IPS DF 19.7 (cell line): ENCODE measurements around the gene HMGA1.
"Not testable (repeated sequence)": the region's sequence is repeated elsewhere in the genome, so short reads cannot be mapped to it uniquely, and the experiment has no call there.

Source experiments
- DNase-seq: peaks from one replicate; pipeline ENCODE4 v3.0.0-alpha.2; 2013; ENCODE audit warnings: low read depth, low spot score

HMGA1 gene

DNA sequence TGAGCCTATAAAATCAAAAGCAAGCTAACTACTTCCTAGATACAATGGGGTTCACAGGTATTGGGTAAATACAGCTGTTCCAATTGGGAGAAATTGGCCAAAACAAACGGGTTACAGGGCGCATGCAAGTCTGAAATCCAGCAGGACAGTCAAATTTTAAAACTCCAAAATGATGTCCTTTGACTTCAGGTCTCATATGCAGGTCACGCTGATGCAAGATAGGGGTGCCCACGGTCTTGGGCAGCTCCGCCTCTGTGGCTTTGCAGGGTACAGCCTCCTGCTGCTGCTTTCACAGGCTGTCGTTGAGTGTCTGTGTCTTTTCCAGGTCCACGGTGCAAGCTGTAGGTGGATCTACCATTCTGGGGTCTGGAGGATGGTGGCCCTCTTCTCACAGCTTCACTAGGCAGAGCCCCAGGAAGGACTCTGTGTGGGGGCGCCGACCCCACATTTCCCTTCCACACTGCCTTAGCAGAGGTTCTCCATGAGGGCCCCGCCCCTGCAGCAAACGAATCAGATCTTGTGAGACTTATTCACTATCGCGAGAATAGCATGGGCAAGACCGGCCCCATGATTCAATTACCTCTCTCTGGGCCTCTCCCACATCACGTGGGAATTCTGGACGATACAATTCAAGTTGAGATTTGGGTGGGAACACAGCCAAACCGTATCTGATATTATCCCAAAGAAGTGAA is 24.0 kb downstream of the HMGA1 start:
- no peak for DNase-seq

DNA sequence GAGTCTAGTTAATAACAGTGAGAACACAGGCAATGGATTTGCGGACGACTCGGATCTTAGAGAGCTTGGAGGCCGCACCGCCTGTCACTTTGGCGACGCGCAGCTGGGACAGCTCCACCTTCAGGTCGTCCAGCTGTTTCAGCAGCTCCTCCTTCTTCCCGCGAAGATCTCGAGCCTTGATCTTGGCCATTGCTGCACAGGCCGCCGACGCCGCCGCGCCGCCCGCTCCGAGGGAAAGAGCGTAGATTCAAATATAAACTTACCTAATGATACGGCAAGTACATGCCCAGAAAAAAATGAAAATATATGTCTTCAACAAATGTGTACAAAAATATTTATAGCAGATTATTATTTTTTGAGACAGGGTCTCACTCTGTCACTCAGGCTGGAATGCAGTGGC is 26.8 kb downstream of the HMGA1 start:
- DNase-seq = not testable (repeated sequence)

GRCh38 chr6:34267746-34268145 is 31.1 kb downstream of the HMGA1 start:
- DNase-seq = no peak

DNA sequence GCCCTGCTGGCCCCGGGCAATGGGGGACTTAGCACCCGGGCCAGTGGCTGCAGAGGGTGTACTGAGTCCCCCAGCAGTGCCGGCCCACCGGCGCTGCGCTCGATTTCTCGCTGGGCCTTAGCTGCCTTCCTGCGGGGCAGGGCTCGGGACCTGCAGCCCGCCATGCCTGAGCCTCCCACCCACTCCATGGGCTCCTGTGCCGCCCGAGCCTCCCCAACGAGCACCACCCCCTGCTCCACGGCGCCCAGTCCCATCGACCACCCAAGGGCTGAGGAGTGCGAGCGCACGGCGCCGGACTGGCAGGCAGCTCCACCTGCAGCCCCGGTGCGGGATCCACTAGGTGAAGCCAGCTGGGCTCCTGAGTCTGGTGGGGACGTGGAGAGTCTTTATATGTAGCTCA is 32.5 kb downstream of the HMGA1 start:
- not testable (repeated sequence) for DNase-seq

DNA sequence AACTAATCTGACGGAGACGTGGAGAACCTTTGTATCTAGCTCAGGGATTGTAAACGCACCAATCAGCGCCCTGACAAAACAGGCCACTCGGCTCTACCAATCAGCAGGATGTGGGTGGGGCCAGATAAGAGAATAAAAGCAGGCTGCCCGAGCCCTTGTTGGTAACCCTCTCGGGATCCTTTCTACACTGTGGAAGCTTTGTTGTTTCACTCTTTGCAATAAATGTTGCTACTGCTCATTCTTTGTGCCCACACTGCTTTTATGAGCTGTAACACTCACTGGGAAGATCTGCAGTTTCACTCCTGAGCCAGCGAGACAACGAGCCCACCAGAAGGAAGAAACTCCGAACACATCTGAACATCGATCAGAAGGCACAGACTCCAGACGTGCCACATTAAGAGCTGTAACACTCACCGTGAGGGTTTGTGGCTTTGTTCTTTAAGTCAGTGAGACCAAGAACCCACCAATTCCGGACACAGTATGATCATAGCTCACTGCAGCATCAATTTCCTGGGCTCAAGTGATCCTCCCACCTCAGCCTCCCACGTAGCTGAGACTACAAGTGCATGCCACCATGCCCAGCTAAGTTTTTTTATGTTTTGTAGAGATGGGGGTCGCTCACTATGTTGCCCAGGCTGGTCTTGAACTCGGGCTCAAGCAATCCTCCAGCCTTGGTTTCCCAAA is 33.1 kb downstream of the HMGA1 start:
- not testable (repeated sequence) for DNase-seq

DNA sequence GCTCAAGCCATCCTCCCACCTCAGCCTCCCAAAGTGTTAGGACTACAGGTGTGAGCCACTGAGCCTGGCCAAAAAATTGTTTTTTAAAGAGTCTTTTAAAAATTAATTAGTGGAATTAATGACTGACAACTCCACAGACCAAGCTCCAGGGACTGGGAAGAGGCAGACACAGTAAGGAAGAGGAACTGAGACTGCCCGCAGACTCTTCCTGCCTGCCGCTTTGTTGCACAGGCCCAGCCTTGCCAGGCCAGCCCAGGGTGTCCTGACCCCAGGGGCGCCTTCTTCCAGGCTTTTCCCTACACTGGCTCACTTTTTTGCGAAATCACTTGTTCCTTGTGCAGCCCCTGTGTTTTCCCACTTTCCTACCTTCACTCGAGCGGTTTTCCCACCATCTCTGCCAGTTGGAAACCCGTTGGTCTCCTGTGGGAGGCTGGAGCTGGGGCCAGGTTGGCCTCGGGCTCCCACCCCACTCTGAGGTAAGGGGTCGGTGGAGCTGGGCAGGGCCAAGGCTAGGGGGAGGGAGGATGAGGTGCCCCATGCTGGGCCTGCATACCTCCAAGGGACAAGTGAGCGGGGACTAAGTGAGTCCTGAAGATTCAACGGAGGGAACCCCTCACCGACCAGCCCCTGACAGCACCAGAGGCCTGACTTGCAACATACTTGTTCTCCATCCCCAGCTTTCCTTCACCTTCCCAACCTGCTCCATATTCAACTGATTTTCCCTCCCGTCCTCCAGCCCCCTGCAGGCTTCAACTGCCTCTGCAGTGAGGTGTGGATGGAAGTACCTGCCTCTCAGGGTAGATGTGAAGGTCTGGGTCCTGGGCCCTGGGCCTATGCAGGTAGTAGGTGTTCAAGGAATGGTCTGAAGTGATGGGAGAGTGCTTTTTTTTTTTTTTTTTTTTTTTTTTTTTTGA is 35.6 kb downstream of the HMGA1 start:
- no peak for DNase-seq

GRCh38 chr6:34273242-34273805 is 36.7 kb downstream of the HMGA1 start:
- DNase-seq = no peak

GRCh38 chr6:34274129-34274528 is 37.5 kb downstream of the HMGA1 start:
- DNase-seq = no peak

DNA sequence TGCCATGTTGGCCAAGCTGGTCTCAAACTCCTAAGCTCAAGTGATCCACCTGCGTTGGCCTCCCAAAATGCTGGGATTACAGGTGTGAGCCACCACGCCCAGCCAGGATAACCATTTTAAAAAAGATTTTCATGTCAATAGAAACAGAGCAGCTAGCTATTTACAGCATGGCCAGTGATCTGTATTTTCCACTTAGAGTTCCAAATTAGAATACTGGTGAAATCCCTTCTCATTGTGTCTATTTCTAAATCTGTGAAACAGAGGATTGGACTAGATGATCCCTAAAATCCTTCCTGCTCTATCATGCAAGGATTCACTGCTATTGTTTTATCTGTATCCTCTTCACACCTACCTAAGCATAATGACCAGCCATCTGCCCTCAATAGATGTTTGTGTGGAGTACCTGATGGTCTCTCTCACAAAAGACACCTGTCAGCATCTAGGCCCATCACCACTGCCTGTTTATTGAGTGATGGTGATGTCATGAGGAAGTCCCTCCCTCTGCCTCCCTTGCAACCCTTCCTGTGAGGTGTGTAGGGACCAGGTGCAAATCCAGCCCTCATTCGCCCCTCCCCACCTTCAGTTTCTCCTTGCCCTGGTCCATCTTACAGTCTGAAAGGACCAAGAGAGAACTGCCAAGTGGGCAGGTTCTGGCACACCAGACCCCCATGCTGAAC is 38.6 kb downstream of the HMGA1 start:
- no peak for DNase-seq

- DNase-seq = no peak
These were observed 39.5 kb downstream of the HMGA1 start for GRCh38 chr6:34276191-34276590.

GRCh38 chr6:34276881-34277762 is 40.4 kb downstream of the HMGA1 start:
- no peak for DNase-seq

DNA sequence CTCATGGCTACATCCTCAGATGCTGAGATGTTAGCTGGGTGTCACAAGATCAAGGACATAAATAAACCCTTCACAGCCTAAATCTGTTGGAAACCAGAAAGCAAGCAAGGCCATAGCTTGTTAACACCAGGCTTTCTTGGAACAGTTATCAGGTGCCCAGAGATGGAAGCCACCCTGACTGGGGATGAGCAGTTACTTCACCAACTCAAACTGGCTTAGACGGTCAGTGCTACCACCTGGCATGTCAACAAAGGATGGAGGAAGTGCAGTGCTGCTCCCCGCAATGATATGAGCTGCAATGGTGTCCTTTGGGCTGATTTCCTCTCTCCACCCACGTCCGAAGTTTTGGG is 41.1 kb downstream of the HMGA1 start:
- no peak for DNase-seq

GRCh38 chr6:34278833-34279232 is 42.2 kb downstream of the HMGA1 start:
- DNase-seq = no peak

DNA sequence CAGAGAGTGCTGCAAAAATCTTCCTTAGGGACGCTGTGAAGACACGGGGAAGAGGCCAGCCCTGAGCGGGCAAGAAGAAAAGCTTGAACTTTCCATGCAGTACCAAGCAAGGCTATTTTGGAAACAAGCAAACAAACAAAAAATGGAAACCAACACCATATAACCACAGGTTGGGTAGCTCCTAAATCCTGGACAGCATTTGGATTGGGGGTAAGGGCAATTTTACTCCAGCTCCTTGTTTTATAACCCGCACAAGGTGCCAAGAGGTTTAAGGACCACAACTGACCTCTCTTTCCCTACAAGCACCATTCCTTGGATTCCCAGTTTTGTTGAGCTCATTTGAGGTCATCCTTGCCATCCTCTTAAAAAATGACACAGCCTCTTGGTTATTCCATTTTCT is 43.5 kb downstream of the HMGA1 start:
- no peak for DNase-seq

DNA sequence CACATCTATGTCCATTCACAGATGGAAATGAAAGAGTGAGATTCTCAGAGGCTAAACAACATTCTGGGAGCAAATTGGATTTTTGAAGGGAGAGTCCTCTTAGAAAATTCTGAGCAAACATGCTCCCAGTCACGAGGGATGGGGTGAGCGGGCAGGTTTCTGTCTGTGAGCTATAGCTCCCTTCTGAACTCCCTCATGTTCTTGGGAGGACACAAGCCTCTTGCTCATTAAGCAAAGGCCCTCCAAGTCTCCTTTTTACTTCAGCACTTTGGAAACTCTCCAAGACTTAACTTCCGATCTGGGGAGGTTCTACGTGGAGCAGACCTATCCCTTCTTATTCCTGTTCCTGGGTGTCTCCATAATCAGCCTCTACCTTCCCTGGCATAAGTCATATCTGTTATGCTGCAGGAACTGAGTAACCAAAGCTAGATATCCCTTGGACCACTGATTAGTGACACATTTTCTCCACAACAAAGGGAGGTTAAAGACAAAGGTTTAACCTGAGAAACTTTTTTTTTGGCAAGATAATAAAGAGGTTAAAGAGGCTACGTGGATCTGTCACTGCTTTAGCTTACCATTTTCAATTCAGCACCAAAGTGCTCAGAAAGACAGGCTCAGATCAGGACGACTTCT is 45.1 kb downstream of the HMGA1 start:
- DNase-seq = no peak

GRCh38 chr6:34284563-34285447 is 48.1 kb downstream of the HMGA1 start:
- no peak for DNase-seq

- DNase-seq = no peak
These were observed 48.9 kb downstream of the HMGA1 start for GRCh38 chr6:34285448-34286164.

DNA sequence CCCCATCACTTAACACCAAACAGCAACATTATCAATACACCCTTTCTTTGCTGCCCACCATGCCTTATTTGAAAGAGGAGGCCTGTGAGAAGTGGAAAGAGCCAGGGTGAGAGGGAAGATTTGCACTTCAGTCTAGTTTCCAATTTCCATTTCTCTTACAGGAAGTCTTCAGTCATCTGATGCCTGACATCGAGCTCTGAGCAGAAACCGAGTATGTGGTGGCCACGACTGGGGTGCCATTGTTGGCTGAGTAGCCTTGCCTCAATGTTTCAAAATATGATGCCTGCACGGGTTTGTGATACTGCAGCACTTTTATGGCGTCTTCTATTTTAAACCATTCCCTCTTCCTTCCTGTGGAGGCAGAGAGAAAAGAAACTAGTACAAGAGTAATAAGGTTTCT is 51.9 kb downstream of the HMGA1 start:
- no peak for DNase-seq
